Right ventricle myocardium superior (tissue), 1 donor: ENCODE measurements around the gene DDX54. TPM values are rescaled to one million over a fixed set of nuclear protein-coding genes. Genes with fewer than 3 reads are reported as not detected.
A peak's percentile ranks its signal among the peaks of the same experiment; 100 is the strongest.

Experiments used
- ATAC-seq: fragments of 200-7000 bp; cut with Tn5 transposase; one replicate; pipeline ENCODE4 v1.9.1; 2020; ENCODE audit warnings: mild to moderate bottlenecking; ENCODE audit not compliant: poor library complexity
- DNase-seq: peaks from one replicate; pipeline ENCODE4 v3.0.0-alpha.2; 2020
- intact Hi-C: fragments of 100-400 bp; cut with DNase I; formaldehyde crosslinking; loops from one replicate; pipeline ENCODE4 v1.11.2; 2022
- total RNA-seq: library from RNA; stranded (reverse); fragmentation: NEBNext Ultra II Directional; extraction: Animal tissue kit (Norgen Biotek cat#: 25700); gene quantifications from one replicate; pipeline ENCODE4 v1.2.1, GENCODE V29; 2021
- donor health status: DM: no; HTN: yes; CAD: no; lungs with severe emphysema.

DDX54 gene
- total RNA-seq, 1 donor from 2014 or later: 33.6 TPM

GRCh38 chr12:113171543-113171942 is 13.7 kb downstream of the DDX54 start:
- intact Hi-C loops: no loop called here
- no peak for DNase-seq
- no peak for ATAC-seq

- ATAC-seq (no peak), DNase-seq (no peak)
- intact Hi-C loops: no loop called here
Measured at GRCh38 chr12:113170926-113171325, 14.4 kb downstream of the DDX54 start.

GRCh38 chr12:113170457-113170856 is 14.8 kb downstream of the DDX54 start:
- DNase-seq: no peak
- intact Hi-C loops: no loop called here
- ATAC-seq: no peak

GRCh38 chr12:113169697-113170096 is 15.6 kb downstream of the DDX54 start:
- DNase-seq: no peak

GRCh38 chr12:113167868-113168267 is 17.4 kb downstream of the DDX54 start:
- intact Hi-C loops: no loop called here
- ATAC-seq (no peak), DNase-seq (no peak)

More at GRCh38 chr12:113169697-113170096, 15.6 kb downstream of the DDX54 start:
- no peak for ATAC-seq
- intact Hi-C loops: no loop called here

- DNase-seq: no peak
- intact Hi-C loops: no loop called here
- ATAC-seq: no peak
Measured at GRCh38 chr12:113165521-113166450, 19.5 kb downstream of the DDX54 start.

GRCh38 chr12:113164014-113164413 is 21.3 kb downstream of the DDX54 start:
- DNase-seq (no peak), ATAC-seq (no peak)
- intact Hi-C loops: no loop called here

- intact Hi-C loops: no loop called here
- no peak for DNase-seq
- no peak for ATAC-seq
Measured at GRCh38 chr12:113163030-113163360, 22.3 kb downstream of the DDX54 start.

GRCh38 chr12:113162102-113163029 is 22.9 kb downstream of the DDX54 start:
- ATAC-seq: peak; percentile 68
- no peak for DNase-seq
- intact Hi-C loops: no loop called here

- intact Hi-C loops: no loop called here
- DNase-seq: no peak
- no peak for ATAC-seq
Measured at GRCh38 chr12:113161415-113162016, 23.8 kb downstream of the DDX54 start.

- ATAC-seq: no peak
- DNase-seq: no peak
- intact Hi-C loops: no loop called here
Measured at GRCh38 chr12:113159937-113160336, 25.3 kb downstream of the DDX54 start.

GRCh38 chr12:113158439-113159203 is 26.7 kb downstream of the DDX54 start:
- DNase-seq (no peak), ATAC-seq (no peak)
- intact Hi-C loops: no loop called here

GRCh38 chr12:113157218-113157859 is 27.9 kb downstream of the DDX54 start:
- DNase-seq (no peak), ATAC-seq (no peak)
- intact Hi-C loops: no loop called here

- intact Hi-C loops: no loop called here
- ATAC-seq (no peak), DNase-seq (no peak)
Measured at GRCh38 chr12:113155646-113156045, 29.6 kb downstream of the DDX54 start.

- DNase-seq (no peak), ATAC-seq (no peak)
- intact Hi-C loops: no loop called here
Measured at GRCh38 chr12:113155060-113155459, 30.2 kb downstream of the DDX54 start.

GRCh38 chr12:113154351-113154973 is 30.8 kb downstream of the DDX54 start:
- intact Hi-C loops: loop anchor here (5.0 kb wide), 1 partner anchor 107 kb away; no protein-coding TSS in a partner anchor
- no peak for DNase-seq
- ATAC-seq: no peak
